GM12878 (cell line): ENCODE data around the gene OR14A16. TPM values are rescaled to one million over a fixed set of nuclear protein-coding genes. Genes with fewer than 3 reads are reported as not detected.

ENCODE experiments used
- ATAC-seq: fragments of 200-7000 bp; cut with Tn5 transposase; 3 replicates; pipeline ENCODE4 v1.9.1; 2020; ENCODE audit warnings: mild to moderate bottlenecking, moderate library complexity
- BruUV-seq: library from RNA; stranded (reverse); fragments of 400-500 nt; replicated peaks from 2 replicates; lab custom pipeline; 2021; lab: Mats Ljungman, UMichigan
- CTCF ChIA-PET: fragments of 300-600 bp; sonication (Branson Sonifier 250); formaldehyde crosslinking; extraction: SDS; loops from one replicate; lab custom pipeline; 2021; ENCODE audit warnings: inconsistent platforms; lab: Yijun Ruan, JAX
- POLR2A ChIA-PET: fragments of 350-600 bp; formaldehyde crosslinking; extraction: SDS; loops from one replicate; lab custom pipeline; 2021; ENCODE audit warnings: inconsistent platforms; lab: Charles Lee
- RAD21 ChIA-PET: fragments of 300-600 bp; sonication (Branson Sonifier 250); formaldehyde crosslinking; loops from one replicate; lab custom pipeline; 2023; ENCODE audit warnings: antibody characterized with exemption; ENCODE audit not compliant: unreplicated experiment; lab: Charles Lee
- SMC1A ChIA-PET: fragments of 300-600 bp; sonication (Branson Sonifier 250); formaldehyde crosslinking; loops from one replicate; lab custom pipeline; 2023; ENCODE audit not compliant: unreplicated experiment, uncharacterized antibody; lab: Charles Lee
- DNase-seq: peaks from one replicate; pipeline ENCODE4 v3.0.0-alpha.2; 2011; ENCODE audit warnings: low read depth, low spot score
- FAIRE-seq: peaks from 3 replicates; lab custom pipeline; 2011; peaks lifted over from hg19 to GRCh38; lab: Jason Lieb, UNC
- H2AFZ ChIP-seq: 2 replicates; pipeline ENCODE4 v1.6.0; 2011; ENCODE audit warnings: low read depth, low read length, control low read depth; ENCODE audit not compliant: control insufficient read depth
- H3K27ac ChIP-seq: 2 replicates; pipeline ENCODE4 v1.5.1; 2011; ENCODE audit warnings: control low read depth; ENCODE audit not compliant: control insufficient read depth, insufficient read depth
- H3K27me3 ChIP-seq, 2 experiments: replicated peaks in 1 of 2; 2 replicates each; pipeline versions ENCODE4 v1.6.0 to v1.6.1; 2011; ENCODE audit warnings: low read length in 1 of 2; ENCODE audit not compliant: control insufficient read depth in 2 of 2, insufficient read depth in 2 of 2
- H3K36me3 ChIP-seq, 2 experiments: 2 replicates each; pipeline ENCODE4 v1.5.1; 2011; ENCODE audit warnings: low read length in 1 of 2; ENCODE audit not compliant: control insufficient read depth in 2 of 2, insufficient read depth in 2 of 2
- H3K4me1 ChIP-seq: 2 replicates; pipeline ENCODE4 v1.6.1; 2011; ENCODE audit warnings: mild to moderate bottlenecking, low read length, moderate library complexity, mixed read lengths; ENCODE audit not compliant: control insufficient read depth, insufficient read depth
- H3K4me2 ChIP-seq: 2 replicates; pipeline ENCODE4 v1.6.0; 2011; ENCODE audit warnings: control low read depth; ENCODE audit not compliant: control insufficient read depth, insufficient read depth
- H3K4me3 ChIP-seq: fragments of 200-600 bp; sonication (generic); 2 replicates; pipeline ENCODE4 v1.5.1; 2016
- H3K79me2 ChIP-seq: 2 replicates; pipeline ENCODE4 v1.6.0; 2011; ENCODE audit warnings: low read length; ENCODE audit not compliant: control insufficient read depth, insufficient read depth
- H3K9ac ChIP-seq: 2 replicates; pipeline ENCODE4 v1.8.0; 2011; ENCODE audit warnings: low read length, control low read depth, mixed read lengths; ENCODE audit not compliant: control insufficient read depth, insufficient read depth
- H3K9me3 ChIP-seq: replicated peaks from 3 replicates; pipeline ENCODE4 v1.5.1; 2011; ENCODE audit warnings: mild to moderate bottlenecking, low read length; ENCODE audit not compliant: control insufficient read depth, insufficient read depth
- H4K20me1 ChIP-seq: 2 replicates; pipeline ENCODE4 v1.6.0; 2011; ENCODE audit not compliant: control insufficient read depth, insufficient read depth
- ATF7 ChIP-seq: fragments of 450-650 bp; IDR thresholded peaks from 2 replicates; pipeline ENCODE4 v1.6.1; 2016; ENCODE audit warnings: low read depth, mild to moderate bottlenecking
- ESRRA ChIP-seq: IDR thresholded peaks from 2 replicates; pipeline ENCODE4 v1.6.1; 2012; ENCODE audit warnings: mild to moderate bottlenecking, low read length, improper control_type of control experiment
- IKZF1 ChIP-seq: fragments of 450-650 bp; conservative IDR thresholded peaks from 2 replicates; pipeline ENCODE4 v1.6.1; 2017; ENCODE audit warnings: antibody characterized with exemption, mild to moderate bottlenecking
- IKZF2 ChIP-seq, 2 experiments: fragments of 450-650 bp; IDR thresholded peaks; 2 replicates each; pipeline ENCODE4 v1.6.1; 2017; ENCODE audit warnings: mild to moderate bottlenecking in 2 of 2, moderate library complexity in 2 of 2
- MYC ChIP-seq: IDR thresholded peaks from 2 replicates; pipeline ENCODE4 v1.6.1; 2011; ENCODE audit warnings: mild to moderate bottlenecking, low read length, moderate library complexity, inconsistent platforms; ENCODE audit not compliant: insufficient read depth, insufficient replicate concordance, insufficient read length, severe bottlenecking
- POLR2AphosphoS2 ChIP-seq: IDR thresholded peaks from 2 replicates; pipeline ENCODE4 v1.6.1; 2011; ENCODE audit warnings: low read depth, mild to moderate bottlenecking, low read length, improper control_type of control experiment, moderate library complexity
- POU2F2 ChIP-seq: IDR thresholded peaks from 3 replicates; pipeline ENCODE4 v1.6.1; 2011; ENCODE audit warnings: low read depth, mild to moderate bottlenecking, low read length, borderline replicate concordance
- SIN3A ChIP-seq: IDR thresholded peaks from 2 replicates; pipeline ENCODE4 v1.6.1; 2012; ENCODE audit warnings: low read depth, low read length, improper control_type of control experiment
- ZNF24 ChIP-seq: fragments of 450-650 bp; IDR thresholded peaks from 2 replicates; pipeline ENCODE4 v1.6.1; 2017; ENCODE audit warnings: antibody characterized with exemption, mild to moderate bottlenecking
- WGBS: methylation state at CpG from one replicate; pipeline ENCODE4 v1.1.6; 2016; ENCODE audit warnings: low lambda C conversion rate; ENCODE audit not compliant: insufficient replicate concordance, insufficient coverage; ENCODE audit errors: missing lambda C conversion rate; 5-methylcytosine and 5-hydroxymethylcytosine counted together
- in situ Hi-C: fragments of 300-500 bp; cut with MboI; formaldehyde crosslinking; loops from 9 replicates; pipeline ENCODE4 v1.14.3; 2018; ENCODE audit warnings: mixed read lengths
- intact Hi-C: fragments of 100-400 bp; cut with micrococcal nuclease; formaldehyde crosslinking; loops from one replicate; pipeline ENCODE4 v1.14.2; 2022; ENCODE audit not compliant: unreplicated experiment
- polyA plus RNA-seq, 11 experiments: library from polyadenylated mRNA; depleted of rRNA in 4 of 11; unstranded in 6 of 11; stranded (reverse) in 5 of 11; fragments of >200 nt; fragmentation: Nextera tagmentation in 4 of 11; fragmentation: Illumina TruSeq in 1 of 11; extraction: Ambion mirVana in 4 of 11; extraction: Trizol in 1 of 11; gene quantifications; 1 replicate in 1 of 11; 2 replicates in 10 of 11; pipeline versions ENCODE4 v1.2.1 to v1.2.3, GENCODE V29; 2011 to 2016; ENCODE audit warnings: inconsistent platforms in 2 of 11, missing spikeins in 2 of 11, low read depth in 1 of 11
- total RNA-seq, 4 experiments: library from RNA; depleted of rRNA in 3 of 4; stranded (reverse); fragments of >200 nt in 3 of 4; fragmentation: Illumina TruSeq in 1 of 4; extraction: Trizol in 1 of 4; gene quantifications; 2 replicates each; pipeline versions ENCODE4 v1.2.1 to v1.2.3, GENCODE V29; 2013 to 2021
- TF ChIP-seq, protein P1 (sequence below): fragments of 450-650 bp; IDR thresholded peaks from 2 replicates; pipeline ENCODE4 v1.6.1; 2017; ENCODE audit warnings: mild to moderate bottlenecking, moderate library complexity
- TF ChIP-seq, protein P2 (sequence below): fragments of 450-650 bp; IDR thresholded peaks from 2 replicates; pipeline ENCODE4 v1.6.1; 2016; ENCODE audit warnings: mild to moderate bottlenecking, moderate library complexity, borderline replicate concordance

OR14A16 gene
- total and polyA plus RNA-seq, 10 of the 15 experiments (the other 5 are each of a cell fraction or from before 2014, with no cell fraction given), result not detected

DNA sequence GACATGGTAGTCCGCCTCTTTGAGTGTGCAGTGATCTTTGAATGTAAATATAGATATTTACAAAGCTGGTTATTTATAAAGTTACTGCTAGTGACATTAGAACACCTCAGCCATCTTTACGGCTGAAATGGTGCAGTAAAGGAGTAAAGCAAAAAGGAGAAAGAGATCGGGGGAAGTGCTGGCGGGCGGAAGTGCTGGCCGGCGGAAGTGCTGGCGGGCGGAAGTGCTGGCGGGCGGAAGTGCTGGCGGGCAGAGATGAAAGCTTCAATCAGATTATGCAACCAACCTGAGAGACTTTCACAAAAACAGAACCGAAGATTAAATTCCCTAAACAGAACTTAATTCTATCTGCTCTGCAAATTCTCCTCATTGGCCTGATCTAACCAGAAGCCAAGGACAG, 1.4 kb upstream of the OR14A16 start:
- POLR2A ChIA-PET, result no interaction called here
- WGBS, result 64% methylated on average over 9 of the region's 13 CpGs
- BruUV-seq, result no TSS peak
- Histone ChIP-seq H3K9ac (no peak overlapping the region), H4K20me1 (no peaks in the 10 kb centered on the region), H3K4me1 (no peaks in the 10 kb centered on the region), H3K27me3 (no peaks in the 10 kb centered on the region), H3K27ac (no peak overlapping the region), H2AFZ (no peak overlapping the region), H3K36me3 (no peaks in the 10 kb centered on the region), H3K9me3 (no peaks in the 10 kb centered on the region), H3K4me3 (no peak overlapping the region), H3K4me2 (no peak overlapping the region), H3K79me2 (no peaks in the 10 kb centered on the region)
- intact Hi-C loops, result no loop called here
- in situ Hi-C loops, result no loop called here
- no peak for FAIRE-seq
- DNase-seq, result no peak
- CTCF ChIA-PET, result no interaction called here
- RAD21 ChIA-PET, result no interaction called here
- SMC1A ChIA-PET, result no interaction called here
- TF ChIP-seq ATF7 (no peak), MYC (no peak), IKZF1 (no peak), ESRRA (no peak)
- ATAC-seq, result no peak

DNA sequence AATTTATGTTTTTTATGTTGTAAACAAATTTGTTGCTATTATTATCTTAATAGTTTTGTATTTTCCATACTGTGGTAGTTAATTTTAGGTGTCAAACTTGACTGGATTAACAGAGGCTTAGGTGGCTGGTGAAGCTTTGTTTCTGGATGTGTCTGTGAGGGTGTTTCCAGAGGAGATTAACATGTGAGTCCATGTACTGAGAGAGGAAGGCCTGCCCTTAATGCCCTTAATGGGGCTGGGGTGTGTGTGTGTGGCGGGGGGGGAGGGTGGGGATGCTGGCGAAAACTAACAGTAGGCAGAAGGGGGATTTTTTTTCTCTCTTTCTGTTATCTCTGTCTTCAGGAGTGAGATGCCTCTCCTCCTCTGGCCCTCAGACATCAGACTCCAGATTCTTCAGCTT, 1.9 kb downstream of the OR14A16 start:
- ChIA-PET SMC1A (no interaction called here), POLR2A (no interaction called here), RAD21 (no interaction called here), CTCF (no interaction called here)
- in situ Hi-C loops, result no loop called here
- H3K4me2 ChIP-seq, result no peak overlapping the region
- no peaks in the 10 kb centered on the region for H3K4me1 ChIP-seq
- no peak overlapping the region for H3K9ac ChIP-seq
- H3K27ac ChIP-seq, result no peak overlapping the region
- no TSS peak for BruUV-seq
- intact Hi-C loops, result no loop called here
- no peaks in the 10 kb centered on the region for H3K36me3 ChIP-seq
- no peaks in the 10 kb centered on the region for H3K9me3 ChIP-seq
- ATAC-seq (no peak), FAIRE-seq (no peak), DNase-seq (no peak)
- no peaks in the 10 kb centered on the region for H3K79me2 ChIP-seq
- no peak overlapping the region for H3K4me3 ChIP-seq
- H2AFZ ChIP-seq, result no peak overlapping the region
- WGBS, result 17% methylated on average over 2 of the region's 2 CpGs
- no peaks in the 10 kb centered on the region for H3K27me3 ChIP-seq
- H4K20me1 ChIP-seq, result no peaks in the 10 kb centered on the region
- no peak for TF ChIP-seq SIN3A
- no peak for TF ChIP-seq IKZF2 (IDR thresholded peaks at IDR 0.05)
- no peak for TF ChIP-seq POLR2AphosphoS2
- TF ChIP-seq, protein P1, sequence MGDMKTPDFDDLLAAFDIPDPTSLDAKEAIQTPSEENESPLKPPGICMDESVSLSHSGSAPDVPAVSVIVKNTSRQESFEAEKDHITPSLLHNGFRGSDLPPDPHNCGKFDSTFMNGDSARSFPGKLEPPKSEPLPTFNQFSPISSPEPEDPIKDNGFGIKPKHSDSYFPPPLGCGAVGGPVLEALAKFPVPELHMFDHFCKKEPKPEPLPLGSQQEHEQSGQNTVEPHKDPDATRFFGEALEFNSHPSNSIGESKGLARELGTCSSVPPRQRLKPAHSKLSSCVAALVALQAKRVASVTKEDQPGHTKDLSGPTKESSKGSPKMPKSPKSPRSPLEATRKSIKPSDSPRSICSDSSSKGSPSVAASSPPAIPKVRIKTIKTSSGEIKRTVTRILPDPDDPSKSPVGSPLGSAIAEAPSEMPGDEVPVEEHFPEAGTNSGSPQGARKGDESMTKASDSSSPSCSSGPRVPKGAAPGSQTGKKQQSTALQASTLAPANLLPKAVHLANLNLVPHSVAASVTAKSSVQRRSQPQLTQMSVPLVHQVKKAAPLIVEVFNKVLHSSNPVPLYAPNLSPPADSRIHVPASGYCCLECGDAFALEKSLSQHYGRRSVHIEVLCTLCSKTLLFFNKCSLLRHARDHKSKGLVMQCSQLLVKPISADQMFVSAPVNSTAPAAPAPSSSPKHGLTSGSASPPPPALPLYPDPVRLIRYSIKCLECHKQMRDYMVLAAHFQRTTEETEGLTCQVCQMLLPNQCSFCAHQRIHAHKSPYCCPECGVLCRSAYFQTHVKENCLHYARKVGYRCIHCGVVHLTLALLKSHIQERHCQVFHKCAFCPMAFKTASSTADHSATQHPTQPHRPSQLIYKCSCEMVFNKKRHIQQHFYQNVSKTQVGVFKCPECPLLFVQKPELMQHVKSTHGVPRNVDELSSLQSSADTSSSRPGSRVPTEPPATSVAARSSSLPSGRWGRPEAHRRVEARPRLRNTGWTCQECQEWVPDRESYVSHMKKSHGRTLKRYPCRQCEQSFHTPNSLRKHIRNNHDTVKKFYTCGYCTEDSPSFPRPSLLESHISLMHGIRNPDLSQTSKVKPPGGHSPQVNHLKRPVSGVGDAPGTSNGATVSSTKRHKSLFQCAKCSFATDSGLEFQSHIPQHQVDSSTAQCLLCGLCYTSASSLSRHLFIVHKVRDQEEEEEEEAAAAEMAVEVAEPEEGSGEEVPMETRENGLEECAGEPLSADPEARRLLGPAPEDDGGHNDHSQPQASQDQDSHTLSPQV, result no peak
- TF ChIP-seq POU2F2, result no peak
- no peak for TF ChIP-seq ZNF24
- TF ChIP-seq, protein P2, sequence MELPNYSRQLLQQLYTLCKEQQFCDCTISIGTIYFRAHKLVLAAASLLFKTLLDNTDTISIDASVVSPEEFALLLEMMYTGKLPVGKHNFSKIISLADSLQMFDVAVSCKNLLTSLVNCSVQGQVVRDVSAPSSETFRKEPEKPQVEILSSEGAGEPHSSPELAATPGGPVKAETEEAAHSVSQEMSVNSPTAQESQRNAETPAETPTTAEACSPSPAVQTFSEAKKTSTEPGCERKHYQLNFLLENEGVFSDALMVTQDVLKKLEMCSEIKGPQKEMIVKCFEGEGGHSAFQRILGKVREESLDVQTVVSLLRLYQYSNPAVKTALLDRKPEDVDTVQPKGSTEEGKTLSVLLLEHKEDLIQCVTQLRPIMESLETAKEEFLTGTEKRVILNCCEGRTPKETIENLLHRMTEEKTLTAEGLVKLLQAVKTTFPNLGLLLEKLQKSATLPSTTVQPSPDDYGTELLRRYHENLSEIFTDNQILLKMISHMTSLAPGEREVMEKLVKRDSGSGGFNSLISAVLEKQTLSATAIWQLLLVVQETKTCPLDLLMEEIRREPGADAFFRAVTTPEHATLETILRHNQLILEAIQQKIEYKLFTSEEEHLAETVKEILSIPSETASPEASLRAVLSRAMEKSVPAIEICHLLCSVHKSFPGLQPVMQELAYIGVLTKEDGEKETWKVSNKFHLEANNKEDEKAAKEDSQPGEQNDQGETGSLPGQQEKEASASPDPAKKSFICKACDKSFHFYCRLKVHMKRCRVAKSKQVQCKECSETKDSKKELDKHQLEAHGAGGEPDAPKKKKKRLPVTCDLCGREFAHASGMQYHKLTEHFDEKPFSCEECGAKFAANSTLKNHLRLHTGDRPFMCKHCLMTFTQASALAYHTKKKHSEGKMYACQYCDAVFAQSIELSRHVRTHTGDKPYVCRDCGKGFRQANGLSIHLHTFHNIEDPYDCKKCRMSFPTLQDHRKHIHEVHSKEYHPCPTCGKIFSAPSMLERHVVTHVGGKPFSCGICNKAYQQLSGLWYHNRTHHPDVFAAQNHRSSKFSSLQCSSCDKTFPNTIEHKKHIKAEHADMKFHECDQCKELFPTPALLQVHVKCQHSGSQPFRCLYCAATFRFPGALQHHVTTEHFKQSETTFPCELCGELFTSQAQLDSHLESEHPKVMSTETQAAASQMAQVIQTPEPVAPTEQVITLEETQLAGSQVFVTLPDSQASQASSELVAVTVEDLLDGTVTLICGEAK, result no peak
